Activated T-helper 9 cell treated with anti-CD3 and anti-CD28 coated beads, Interleukin-2, amount 50 U/mL, for 16 hours (primary cell): ENCODE data around the gene ZFHX2.
"Not testable (repeated sequence)": the region's sequence is repeated elsewhere in the genome, so short reads cannot be mapped to it uniquely, and the experiment has no call there.

ENCODE experiments used
- DNase-seq: peaks from one replicate; pipeline ENCODE4 v3.0.0-alpha.2; 2020; ENCODE audit warnings: low read depth

Gene ZFHX2

DNA sequence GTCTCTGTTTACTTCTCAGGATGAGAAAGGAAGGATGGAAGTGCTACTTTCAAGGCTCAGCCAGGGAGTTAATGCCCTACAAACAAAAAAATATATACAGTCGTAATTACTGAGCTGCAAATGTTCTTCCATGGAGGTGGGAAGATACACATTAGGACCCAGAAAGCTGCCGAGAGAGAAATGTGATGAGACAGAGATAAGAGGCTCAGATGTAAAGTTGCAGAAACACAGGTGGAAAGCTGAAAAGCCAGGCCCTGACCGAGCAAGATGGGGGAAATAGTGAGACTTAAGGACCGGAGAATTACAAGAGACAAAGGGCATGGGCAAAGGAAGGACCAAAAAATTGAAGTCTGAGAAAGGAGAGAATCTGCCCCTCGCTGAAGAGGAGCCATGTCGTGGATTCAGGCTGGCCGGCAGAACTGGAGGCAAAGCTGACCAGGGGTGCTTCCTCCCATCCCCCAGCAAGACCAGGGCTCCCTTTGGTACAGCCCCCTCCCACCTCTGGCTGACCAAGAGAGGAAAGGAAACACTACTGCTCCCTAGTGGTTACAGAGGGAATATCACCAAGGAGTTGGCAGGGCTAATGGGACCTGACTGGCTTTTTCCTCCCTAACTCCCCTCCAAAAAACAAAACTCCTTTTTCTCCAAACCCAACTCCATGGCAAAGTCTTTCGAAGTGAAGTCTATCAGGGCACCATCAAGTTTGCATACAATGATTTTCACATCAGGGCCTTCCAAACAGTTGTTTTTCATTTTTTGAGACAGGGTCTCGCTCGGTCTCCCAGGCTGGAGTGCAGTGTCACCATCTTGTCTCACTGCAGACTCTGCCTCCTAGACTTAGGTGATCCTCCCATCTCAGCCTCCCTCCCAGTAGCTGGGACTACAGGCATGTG is 12.1 kb downstream of the ZFHX2 start:
- no peak for DNase-seq

DNA sequence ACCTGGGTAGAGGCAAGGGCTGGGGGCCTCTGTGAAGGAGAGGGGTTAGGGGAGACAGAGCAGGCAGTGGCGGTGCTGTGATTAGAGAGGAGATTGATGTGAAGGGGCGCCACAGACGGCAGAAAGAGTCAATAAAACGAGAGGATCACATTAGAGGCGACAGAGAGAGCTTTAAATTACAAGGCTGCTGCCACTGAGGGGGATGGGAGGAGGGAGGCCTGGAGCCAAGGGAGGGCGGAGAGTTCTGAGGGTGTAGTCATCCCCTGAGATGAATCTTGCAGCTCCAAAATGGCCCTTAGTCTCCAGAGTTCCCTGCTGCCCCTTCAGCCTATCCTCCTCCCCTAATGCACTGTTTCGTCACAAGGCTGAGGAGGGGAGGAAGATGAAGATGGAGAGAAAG is 12.8 kb downstream of the ZFHX2 start:
- DNase-seq = no peak

DNA sequence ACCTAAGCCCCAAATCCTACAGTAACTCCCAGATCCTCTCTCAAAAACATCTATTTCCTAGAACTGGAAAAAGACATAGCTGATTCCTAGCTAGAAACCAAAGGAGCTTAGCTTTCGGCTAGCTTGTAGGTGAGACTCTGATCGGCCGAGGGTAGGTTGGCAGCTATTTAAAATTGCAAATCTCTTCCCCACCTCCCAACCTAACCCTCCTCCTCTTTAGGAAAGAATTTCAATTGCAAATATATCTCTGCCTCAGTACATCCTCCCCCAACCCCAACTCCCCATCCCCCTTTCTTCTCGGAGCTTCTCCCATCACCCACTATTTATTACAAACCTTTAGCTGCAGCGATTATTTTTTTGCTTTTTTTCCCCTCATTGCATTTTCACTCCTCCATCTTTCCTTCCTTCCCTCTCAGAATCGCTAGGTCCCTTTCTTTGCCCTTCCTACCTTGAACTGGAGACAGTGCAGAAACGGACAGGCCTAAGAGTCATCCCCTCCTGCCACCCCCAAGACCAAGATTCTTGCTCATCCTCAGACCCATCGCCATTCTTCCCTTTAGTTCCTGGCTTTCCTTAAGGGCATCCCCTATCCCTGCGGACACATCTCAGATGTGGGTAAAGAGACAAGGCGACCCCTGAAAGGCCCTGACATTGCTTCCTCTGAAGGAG is 13.4 kb downstream of the ZFHX2 start:
- no peak for DNase-seq

DNA sequence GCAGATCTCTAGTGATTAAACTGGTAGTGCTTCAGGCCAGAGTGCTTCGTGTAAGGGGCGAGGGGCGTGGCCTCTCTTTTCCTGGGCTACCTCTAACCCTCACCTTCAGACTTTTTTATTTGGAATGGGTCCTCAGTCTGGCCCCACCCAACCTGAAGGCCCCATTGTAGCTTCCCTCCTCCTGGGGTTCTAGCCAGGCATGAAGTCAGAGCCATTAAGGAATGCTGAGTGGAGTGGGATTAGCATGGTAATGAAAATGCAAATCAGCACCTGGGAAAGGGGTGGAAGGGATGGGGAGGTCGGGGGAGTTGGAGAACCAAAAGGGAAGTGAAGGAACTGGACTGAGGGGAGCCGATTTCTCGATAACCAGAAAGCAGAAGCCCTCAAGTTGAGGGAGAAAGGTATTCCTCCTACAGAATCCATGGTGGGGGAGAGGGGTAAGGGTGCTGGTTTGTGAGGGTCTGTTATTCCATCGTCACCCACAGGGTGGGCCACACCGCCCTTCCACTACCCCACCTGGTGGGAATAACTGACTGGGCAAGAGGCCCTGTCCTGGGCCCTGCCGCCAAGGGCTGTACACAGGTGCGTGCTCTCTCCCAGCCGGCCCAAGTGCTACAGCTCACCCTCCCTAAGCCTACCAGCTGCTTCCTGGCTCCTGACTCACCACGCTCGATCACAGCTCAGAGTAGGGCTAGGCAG is 14.1 kb downstream of the ZFHX2 start:
- DNase-seq = no peak

DNA sequence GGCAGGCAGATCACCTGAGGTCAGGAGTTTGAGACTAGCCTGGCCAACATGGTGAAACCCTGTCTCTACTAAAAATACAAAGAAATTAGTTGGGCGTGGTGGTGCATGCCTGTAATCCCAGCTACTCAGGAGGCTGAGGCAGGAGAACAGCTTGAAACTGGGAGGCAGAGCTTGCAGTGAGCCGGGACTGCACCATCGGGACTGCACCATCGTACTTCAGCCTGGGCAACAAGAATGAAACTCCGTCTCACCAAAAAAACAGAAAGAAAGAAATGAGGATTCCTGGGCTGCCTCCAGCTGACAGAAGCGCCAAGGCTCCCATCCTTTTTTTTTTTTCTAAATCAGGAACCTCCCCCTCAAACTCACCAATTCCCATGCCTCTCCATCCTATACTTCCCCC is 14.7 kb downstream of the ZFHX2 start:
- not testable (repeated sequence) for DNase-seq

DNA sequence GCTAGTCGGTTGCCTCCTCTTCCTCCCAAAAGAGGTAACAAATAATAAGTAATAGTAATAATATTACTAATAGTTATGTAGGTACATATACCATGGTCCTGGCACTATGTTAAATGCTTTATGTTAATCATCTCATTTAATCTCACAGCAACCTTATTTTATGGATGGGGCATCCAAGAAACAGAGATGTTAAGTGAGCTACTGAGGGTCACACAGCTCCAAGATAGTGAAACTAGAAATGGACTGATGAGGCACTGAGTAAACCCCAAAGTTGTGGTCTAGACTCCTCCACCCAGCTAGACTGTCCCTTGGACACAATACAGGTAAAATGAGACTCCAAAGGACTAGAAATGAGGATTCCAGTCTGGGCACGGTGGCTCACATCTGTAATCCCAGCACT is 15.1 kb downstream of the ZFHX2 start:
- no peak for DNase-seq

DNA sequence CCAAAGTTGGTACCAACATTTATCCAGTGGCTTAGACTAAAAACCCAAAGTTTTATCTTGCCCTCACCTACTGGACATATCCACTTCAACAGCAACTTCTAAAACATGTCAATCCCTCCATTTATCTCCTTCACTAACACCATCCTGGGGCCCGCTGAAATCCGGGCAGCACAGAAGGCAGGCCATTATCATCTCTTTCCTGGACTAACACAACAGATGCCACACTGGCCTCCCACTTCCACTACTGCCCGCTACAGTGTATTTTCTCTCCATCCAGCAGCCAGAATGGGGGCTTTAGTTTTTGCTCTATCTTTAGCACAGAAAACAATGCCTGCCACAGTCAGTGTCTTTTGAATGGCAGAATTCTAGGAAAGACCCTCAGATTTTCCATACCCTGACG is 15.6 kb downstream of the ZFHX2 start:
- no peak for DNase-seq

DNA sequence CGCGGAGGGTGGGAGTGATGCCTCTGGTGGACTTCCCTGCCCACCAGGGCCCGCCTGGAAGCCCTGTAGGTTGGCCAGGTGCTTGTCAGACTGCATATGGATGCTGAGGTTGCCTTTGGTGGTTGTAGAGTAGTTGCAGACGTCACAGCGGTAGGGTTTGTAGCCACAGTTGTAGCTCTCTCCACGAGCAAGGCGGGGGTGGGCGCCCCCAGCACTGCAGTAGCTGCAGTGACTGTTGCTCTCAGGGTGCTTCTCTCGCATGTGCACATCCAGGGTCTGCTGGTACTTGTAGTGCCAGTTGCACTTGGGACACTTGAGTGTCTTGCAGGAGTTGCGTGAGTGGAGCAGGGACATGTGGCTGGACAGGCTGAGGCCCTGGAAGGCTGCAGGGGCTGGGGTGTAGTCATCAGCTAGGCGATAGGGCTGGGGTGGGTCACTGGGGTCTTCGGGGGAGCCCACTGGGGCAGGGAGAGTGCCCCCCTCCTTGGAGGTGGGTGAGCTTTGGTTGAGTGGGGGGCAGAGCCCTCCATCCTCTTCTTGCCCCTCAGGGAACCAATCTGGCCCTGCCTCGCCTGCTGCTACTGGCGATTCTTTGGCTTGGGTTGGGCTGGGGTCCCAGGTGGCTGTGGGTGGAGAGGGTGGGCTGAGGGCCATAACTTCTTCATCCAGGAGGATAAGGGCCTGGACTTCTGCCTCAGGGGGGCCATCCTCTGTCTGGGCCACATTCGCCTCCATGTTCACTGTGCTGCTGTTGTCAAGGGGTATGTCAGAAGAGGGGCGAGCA is 17.7 kb downstream of the ZFHX2 start:
- DNase-seq = no peak

DNA sequence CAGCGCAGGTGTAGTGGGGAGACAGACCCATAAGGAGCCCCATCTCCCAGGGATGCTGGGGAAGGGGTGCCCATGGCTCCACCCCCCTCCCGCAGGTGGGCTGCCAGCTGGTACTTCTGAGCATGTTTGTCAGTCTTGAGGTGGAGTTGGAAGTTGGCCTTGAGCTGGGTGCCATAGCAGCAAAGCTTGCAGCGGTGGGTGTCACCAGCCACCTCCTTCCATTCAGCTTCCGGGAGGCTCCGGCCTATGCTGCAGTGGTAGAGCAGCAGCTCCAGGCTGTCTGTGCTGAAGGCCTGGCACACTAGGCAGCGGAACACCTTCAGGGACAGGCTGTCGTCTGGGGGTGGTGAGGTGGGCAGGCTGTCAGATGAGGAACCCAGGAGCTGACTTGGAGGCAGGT is 18.9 kb downstream of the ZFHX2 start:
- DNase-seq = no peak

DNA sequence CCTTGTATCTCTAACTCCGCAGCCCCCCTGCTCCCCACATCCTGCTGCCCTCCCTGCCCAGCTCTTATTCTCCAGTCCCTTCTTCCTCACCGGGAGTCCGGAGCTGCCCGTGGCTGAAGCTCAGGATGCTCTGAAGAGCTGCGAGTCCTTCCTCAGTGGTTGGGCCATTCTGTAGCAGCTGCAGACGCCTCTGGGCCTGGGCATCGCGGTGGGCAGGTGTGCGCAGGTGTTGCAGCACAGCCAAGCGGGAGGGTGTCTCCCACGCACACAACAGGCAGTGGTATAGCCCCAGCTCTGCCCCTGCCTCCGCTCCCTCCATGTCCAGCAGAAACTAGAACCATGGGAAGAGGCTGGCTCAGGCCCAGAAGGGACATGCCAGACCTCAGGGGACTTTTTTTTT is 20.2 kb downstream of the ZFHX2 start:
- no peak for DNase-seq

DNA sequence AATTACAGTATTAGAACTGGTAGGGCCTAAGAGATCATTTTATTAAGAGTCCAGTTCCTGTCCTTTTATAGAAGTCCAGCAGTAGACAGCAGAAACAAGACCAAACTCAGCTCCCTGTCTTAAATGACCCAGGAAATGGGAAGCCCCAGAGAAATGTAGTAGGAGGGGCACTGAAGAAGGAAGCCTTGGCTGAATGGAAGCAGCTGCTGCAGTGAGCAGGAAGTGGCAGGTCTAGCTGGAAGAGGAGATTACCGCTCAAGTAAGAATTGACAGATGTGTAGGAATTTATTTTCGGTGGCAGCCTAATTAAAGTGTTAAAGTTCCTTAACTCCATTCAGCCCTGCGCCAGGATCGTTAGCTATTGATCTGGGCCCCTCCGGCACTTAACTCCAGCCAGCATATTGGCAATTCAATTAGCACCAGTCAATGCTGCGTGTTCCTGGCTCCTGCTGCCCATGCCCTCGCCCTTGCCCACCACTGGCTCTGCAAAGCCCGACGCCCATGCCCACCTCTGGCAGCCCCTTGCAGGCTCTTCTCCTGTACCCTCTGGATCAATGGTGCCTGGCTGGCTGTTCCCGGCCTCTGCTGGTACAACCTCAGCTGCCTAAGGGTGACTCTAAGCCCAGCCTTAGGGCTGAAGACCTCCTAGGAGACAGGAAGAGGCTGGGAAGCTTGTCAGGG is 21.1 kb downstream of the ZFHX2 start:
- DNase-seq = no peak

DNA sequence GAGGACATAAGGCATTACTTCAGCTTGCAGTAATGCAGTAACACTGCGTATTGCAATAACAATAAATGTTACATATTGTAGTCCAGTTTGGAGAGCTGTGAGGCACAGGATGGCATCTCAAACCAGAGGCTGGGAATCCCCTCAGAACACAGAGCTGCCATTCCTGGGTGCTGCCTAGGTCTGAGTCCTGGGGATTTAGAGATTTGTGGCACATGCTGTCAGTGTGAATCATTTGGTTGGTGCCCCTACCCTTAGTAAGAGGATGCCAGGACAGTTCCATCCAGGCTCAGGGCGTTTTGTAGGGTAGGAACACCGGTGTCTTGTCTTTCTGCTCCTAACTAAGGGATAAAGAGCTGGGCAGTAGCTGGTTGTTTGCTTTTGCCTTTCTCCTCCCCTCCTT is 22.5 kb downstream of the ZFHX2 start:
- no peak for DNase-seq

DNA sequence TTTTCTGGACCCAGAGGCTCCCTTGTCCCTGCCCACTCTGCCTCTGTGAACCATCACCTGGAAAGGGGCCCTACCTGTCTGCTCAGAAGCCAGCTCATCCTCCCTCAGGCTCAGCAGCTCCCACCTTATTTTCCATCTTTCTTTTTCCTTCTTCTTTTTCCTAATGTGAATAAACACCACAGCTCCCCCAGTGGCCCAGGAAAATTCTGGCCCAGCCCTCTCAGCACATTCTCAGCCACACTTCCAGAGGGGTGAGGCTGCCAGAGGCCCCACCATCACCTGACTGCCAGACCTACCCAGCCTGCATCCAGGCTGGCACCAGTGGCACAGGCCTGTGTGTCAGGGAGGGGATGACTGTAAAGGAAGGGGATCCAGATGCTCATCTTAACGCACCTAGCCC is 23.0 kb downstream of the ZFHX2 start:
- DNase-seq = no peak

DNA sequence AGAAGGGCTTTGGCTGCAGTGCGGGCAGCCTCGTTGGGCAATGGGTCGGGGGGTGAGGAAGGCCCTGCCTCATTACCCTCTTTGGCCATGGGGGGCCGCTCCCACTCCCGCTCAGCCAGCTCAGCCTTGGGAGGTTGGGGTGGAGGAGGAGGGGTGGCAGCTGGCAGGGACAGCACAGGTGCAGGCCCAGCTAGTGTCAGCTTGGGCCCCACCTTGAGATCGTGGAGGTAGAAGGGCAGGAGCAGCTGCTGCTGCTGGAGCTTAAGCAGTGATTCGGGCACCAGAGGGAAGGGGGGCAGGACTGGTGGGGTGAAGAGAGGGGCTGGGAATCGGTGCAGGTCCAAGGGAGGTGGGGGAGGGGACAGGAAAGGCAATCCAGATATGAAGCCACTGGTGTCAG is 26.0 kb downstream of the ZFHX2 start:
- DNase-seq = no peak

DNA sequence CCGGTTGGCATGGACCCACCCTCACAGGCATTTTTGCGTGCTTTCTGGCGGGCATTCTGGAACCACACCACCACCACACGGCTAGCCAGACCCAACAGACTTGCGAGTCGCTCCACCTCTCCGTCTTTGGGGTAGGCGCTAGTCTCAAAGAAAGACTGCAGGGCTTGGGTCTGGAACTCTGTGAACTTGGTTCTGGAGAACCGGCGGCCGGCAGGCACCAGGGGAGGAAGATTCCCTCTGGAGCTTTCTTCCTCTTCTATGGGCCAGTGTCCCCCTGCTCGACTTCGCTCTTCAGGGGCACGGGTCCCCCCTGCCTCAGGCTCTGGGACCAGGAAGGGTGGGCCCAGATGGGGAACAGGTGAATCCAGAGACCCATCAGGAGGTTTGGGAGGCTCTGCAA is 26.6 kb downstream of the ZFHX2 start:
- no peak for DNase-seq

DNA sequence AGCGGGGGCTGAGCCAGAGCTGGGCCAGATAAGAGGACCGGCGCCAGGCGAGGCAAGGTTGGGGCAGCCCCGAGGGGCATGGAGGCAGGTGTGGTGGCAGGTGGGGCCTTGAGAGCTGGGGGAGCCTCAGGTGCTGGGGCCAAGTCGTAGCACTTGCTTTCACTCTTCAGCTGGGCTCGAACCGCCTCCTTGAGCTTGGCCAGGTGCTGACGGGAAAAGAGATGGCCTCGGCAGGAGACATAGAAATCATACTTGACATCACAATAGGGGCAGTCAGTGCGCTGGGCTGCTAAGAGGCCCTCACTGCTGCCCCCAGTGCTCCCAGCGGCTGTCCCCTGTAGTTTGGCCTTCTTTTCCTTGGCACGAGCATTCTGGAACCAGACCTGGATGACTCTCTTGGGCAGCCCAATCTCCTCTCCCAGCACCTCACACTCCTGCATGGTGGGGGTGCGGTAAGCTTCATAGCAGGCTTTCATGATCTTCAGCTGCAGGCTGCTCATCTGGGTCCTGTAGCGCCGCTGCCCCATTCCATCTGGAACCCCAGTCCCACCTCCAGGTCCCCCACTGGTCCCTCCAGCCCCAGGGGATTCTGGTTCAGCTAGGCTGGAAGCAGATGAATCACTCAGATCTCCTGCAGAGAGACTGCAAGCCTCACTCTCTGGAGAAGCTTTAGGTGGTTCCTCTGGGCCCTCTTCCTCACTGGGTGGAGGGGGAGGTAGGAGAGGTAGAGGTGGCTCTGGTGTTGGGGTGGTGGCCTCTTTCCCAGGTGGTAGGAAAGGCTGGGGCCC is 28.1 kb downstream of the ZFHX2 start:
- DNase-seq = no peak

DNA sequence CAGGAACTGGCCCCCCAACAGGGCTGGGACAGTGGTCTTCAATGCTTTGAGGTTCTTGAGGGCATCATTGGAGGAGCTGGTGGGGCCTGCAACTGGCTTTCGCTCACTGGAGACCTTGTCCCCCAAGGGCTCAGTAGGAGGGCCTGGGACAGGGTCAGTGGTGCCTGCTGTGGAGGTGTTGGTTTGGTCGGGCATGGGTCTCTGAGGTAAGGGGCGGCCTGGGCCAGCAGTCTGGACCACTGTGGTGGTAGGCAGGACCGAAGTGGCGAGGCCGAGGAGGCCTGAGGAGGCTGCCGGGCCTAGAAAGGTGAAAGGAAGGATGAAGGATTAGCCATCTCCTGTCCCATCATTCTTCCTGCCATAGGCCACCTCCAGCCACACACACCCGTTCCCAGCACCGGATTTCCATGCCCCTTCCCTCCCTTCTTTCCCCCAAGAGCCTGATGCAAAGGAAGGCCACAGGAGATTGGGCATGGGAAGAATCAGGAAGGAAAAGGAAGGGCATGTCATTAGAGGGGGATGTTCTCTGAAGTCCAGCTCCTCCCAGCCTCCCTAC is 28.8 kb downstream of the ZFHX2 start:
- DNase-seq = no peak

DNA sequence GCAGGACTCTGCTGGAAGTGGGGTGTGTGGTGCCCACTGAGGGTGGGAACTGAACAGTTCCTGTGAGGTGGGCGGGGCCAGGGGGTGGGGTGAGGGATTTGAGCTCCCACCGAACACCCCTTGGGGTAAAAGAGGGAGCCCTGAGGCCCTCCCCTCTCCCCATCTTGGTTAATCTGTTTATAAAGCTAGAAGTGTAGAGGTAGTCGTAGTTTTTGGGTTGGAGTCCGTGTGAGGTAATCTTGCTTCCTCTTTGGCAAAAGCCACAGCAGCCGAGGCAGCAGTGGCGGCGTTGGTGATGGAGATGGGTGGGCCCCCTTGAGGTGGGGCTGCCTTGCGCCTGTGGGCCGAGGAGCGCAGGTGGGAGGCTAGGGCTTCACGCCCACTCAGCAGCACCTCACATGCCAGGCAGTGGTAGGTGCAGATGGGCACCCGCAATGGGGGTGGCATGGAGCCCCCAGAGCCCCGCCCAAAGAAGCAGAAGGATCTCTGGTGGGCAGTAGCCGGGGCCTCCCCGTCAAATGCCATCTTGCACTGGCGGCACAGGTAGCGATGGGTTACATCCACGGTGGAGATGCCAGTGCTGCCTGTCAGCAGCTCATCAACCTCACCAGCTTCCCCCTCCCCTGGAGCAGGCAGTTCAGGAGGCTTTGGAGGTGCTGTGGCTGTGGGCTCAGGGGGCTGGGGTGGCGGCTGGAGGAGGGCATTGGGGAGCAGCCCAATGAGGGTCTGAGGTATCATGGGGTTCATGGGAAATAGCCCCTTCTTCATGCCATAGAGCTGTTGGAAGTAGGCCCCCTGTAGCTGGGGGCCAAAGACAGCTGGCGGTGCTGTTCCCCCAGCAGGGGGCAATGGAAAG is 29.6 kb downstream of the ZFHX2 start:
- no peak for DNase-seq

DNA sequence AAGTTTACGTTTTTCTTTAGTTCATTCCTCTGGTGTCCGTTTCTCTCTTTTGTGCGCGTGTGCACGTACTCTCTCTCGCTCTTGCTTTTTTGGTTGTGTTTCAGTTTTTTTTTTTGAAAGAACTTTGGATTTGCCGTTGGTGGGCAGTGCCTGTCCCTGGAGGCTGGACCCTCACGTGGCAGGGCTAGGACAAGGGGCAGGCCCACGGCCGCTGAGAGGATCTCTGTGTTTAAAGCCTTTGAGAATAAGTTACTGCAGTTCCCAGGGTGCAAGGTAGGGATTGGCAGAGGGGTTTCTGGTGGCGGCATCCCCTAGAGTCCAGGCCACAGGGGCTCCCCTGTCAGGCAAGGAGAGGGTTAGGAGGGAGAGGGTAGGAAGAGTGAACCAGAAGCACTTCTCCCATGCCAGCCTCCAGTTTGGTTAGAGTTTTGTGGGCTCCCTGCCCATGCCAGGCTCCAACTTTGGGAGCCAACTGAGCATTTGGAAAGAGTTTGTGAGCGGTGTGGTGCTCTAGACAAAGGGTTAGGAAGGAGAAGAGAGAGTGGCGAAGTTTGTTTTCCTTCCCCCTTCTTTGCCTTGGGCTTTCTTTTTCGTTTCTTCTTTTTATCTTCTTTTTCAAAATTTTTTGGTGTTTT is 30.5 kb downstream of the ZFHX2 start:
- no peak for DNase-seq
